Stimulated activated CD4-positive, alpha-beta T cell treated with anti-CD3 and anti-CD28 coated beads, Interleukin-4, amount 100 ng/mL, for 1 hour (primary cell): ENCODE measurements around the gene SUZ12.
"Not testable (repeated sequence)": the region's sequence is repeated elsewhere in the genome, so short reads cannot be mapped to it uniquely, and the experiment has no call there.

Experiments used
- DNase-seq: peaks from one replicate; pipeline ENCODE4 v3.0.0-alpha.2; 2020

The SUZ12 gene

DNA sequence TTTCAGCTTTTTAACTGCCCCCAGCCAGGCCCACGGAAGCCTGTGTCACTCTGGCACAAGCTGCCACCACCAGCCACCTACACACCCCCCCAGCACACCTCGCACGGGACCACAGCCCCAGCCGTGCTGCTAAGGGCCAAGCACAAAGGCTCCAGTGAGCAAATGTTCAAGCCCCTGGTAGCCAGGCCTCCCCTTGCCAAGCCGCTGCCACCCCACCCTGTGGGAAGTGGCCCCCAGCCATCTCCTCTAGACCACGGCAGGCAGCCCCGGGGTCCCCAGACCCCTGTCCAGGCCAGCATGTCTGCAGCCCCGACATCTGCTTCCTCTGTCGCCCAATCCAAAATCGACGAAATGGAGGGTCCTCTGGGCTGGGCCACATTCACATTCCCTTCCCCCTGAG is 105.5 kb downstream of the SUZ12 start:
- not testable (repeated sequence) for DNase-seq

- not testable (repeated sequence) for DNase-seq
Measured at GRCh38 chr17:32045611-32046010, 108.8 kb downstream of the SUZ12 start.

- not testable (repeated sequence) for DNase-seq
Measured at GRCh38 chr17:32047663-32048062, 110.9 kb downstream of the SUZ12 start.
